Globus pallidus (tissue), 1 donor: ENCODE data around the gene RNF175.
"Not testable (repeated sequence)": the region's sequence is repeated elsewhere in the genome, so short reads cannot be mapped to it uniquely, and the experiment has no call there.

ENCODE experiments used
- DNase-seq: peaks from one replicate; pipeline ENCODE4 v3.0.0-alpha.2; 2015; ENCODE audit warnings: low spot score

Gene RNF175

DNA sequence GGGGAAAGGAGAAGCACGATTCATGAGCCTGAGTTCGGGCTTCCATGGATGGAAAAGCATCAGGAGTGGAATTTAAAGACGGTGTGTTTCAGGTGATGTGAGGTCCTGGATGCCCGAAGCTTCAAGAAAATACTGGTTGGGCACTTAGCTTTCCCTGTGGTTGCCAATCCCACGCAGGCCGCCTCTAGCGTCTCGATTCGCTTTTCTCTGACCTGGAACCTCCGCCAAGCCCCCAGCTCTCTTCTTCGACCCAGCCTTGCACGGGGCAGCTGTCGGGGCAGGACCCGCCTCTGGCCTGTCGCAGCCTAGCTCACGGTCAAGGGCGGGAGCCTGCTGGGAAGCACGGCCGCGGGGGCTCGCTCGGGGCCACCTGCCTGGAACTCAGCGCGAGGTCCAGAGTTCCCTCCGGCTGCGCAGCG is 76.1 kb downstream of the RNF175 start:
- no peak for DNase-seq

DNA sequence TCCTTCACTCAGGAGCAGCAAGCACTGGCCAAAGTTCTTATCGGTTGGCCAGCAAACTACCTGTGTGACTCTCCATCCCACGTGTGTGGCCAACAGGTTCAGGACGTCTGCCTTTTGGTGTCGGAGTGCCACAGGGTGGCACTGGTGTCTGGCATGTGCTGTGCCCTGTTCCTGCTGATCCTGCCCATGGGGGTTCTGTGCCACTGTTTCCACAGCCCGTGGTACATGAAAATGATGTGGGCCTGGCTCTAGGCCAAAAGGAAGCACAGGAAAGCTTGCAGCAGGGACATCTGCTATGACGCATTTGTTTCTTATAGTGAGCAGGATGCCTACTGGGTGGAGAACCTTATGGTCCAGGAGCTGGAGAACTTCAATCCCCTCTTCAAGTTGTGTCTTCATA is 80.3 kb downstream of the RNF175 start:
- DNase-seq = no peak

DNA sequence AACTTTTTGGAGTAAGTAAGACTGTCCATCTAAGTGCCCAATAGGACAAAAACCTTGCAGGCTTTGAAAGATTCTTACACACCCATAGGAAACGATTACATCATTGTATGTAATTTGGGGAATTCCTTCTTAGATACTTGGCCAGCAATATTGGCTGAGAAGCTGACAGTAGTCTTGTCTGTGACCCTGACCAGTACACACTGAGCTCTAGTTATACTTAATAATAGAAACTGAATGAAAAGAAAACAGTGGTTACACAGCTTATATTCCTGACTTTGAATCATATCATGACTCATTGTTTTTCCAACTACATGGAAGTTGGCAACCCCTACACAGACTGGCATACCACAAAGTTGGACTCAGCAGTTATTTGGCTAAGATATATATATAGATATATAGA is 82.8 kb downstream of the RNF175 start:
- no peak for DNase-seq

DNA sequence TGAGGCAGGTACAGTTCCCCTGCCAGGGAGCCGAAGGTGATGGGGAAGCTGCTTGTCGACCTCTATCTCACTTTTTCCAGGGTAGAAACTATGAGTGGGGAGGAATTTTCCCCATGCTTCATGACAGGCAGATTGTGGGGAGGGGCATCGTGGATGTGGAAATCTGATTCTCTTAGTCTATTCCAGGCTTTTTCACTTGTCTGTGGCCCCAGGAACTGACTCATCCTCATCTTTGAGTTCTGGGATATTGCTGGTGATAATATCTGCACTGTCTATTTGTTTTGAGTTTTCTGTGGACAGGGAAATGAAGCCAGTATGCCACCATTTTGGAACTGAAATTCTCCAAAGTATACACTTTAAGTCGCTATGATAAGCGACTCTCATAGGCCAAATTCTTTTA is 83.3 kb downstream of the RNF175 start:
- no peak for DNase-seq

DNA sequence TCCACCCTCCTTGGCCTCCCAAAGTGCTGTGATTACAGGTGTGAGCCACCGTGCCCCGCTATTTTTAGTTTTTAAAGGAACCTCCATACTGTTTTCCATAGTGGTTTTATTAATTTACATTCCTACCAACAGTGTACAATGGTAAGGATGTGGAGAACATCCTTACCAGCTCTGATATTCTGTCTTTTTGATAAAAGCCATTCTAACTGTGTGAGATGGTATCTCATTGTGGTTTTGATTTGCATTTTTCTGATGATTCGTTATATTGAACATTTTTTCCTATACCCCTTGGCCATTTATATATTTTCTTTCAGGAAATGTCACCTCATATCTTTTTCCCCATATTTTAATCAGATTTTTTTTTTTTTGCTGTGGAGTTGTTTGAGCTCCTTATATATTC is 90.0 kb downstream of the RNF175 start:
- DNase-seq = no peak

DNA sequence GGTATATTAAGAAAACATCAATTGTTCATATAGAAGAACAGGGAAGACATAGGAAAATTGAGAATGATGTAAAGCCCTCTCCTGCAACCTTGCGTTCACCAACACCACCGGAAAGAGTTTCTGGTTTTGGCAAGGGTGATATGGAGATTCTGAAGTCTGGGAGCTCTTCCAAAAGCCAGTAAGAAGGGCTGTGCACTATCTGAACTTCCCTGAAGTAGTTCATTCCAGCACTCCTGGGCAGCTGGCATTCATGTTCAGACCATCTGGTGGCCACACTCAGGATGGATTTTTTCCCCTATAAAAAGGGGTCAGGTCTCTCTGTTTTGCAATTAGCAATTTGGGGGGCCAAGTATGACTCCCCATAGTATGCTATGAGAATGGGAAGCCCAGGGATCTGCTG is 91.2 kb downstream of the RNF175 start:
- DNase-seq = no peak

DNA sequence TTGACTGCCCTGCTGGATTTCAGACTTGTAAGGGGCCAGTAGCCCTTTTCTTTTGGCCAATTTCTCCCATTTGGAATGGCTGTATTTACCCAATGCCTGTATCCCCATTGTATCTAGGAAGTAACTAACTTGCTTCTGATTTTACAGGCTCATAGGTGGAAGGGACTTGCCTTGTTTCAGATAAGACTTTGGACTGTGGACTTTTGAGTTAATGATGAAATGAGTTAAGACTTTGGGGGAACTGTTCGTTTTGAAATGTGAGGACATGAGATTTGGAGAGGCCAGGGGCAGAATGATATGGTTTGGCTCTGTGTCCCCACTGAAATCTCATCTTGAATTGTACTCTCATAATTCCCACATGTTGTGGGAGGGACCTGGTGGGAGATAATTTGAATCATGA is 93.3 kb downstream of the RNF175 start:
- DNase-seq = not testable (repeated sequence)

DNA sequence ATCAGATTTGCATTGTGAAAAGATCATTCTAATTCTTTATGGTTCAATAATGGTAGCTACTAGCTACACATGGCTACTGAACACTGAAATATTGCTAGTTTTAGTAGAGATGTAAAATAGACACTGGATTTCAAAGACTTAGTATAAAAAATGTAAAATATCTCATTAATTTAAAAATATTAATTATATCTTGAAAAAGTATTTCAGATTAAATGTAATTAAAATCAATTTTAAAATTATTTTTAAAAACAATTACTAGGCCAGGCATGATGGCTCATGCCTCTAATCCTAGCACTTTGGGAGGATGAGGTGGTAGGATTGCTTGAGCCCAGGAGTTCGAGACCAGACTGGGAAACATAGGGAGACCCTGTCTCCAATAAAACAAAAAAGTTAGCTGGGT is 96.2 kb downstream of the RNF175 start:
- no peak for DNase-seq

DNA sequence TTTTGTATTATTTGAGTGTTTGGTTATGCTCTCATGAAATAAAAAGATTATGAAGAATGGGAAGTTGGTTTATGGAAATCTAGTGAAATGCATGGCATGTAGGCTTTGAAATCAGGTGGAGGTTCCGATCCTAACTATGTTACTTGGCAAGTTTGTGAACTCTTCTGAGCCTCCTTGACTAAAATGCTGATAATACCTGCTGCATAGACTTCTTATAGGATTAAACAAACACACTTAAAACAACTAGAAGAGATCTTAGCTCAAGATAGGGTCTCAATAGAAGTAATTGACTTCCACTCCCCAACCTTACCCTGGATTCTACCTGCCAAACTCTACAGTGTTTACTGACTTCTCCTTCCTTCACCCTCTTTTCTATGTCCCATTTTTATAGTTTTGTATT is 97.9 kb downstream of the RNF175 start:
- no peak for DNase-seq

DNA sequence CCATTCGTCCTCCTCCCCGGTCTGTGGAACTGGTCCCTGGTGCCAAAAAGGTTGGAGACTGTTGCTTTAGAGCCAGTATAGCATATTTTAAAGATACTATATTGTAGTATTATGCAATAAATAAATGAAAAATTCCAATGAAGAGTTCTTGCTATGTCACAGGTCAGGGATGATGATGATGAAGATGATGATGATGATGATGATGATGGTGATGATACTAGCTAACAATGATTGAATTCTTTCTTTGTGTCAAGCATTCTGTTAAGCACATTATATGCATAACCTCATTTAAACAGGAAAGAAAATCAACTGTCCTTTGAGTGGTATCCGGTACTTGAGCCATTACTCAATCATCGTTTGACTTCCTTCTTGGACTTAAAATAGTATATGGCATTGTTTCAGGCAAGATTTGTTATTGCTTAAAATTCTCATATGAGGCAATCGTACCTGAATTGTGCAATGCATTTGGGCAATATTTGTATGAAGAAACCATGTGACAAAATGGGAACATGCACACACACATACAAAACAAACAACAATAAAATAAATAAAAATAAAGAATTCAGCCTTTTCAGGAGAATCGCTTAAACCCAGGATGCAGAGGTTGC is 98.5 kb downstream of the RNF175 start:
- no peak for DNase-seq
